Measurements from ENCODE around the gene GRAMD2B. TPM values are rescaled to one million over a fixed set of nuclear protein-coding genes. Genes with fewer than 3 reads are reported as not detected.

GRAMD2B gene
- 6.7 and 7.6 TPM in 2 replicates for total RNA-seq (2021)
- long read RNA-seq, transcript GRAMD2B-201 (14 exons, 3,175 nt), result major isoform, 22 of 39 reads
- long read RNA-seq, partial matches to known transcripts, result 2 of 39 reads
- long read RNA-seq, other reads (novel, unspliced or antisense), result 12 of 39 reads

DNA sequence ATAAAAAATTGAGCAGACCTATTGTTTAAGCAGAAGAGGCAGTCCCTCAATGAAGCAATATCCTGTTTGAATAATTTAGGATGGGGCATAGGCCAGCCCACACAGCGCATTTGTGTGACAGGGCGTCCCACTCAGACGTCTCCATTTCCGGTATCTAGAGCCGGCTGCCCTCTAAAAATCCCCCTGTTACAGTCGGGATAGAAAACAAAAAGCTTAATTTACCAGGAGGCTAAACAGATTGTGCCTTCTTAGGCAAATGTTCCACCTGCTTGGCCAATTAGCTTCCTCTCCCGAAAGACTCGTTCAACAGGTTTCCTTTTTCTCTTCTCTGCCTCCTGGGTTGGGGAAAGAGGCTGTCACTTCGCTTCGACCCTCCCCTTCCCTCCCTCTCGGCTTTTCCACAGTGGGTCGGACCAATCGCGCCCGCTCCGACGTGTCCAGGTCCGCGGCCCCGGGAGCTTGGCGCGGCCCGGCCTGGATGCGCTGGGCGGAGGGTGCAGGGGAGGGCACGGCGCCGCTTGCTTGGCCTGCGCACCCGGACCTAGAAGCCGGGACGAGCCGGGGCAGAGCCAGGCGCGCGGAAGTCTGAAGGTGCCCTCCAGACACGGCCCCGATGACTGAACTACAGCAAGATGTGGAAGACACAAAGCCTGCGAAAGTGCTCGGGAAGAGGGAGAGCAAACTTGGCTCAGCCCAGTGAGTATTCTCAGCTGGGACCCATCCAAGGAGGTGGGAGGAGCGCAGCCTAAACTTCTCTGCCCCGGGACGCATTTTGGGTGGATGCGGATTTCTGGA, at the start of gene GRAMD2B:
GRAMD2B (plus strand) TSS at position 416 of the 795 bp plus-strand sequence; CDS start at position 614, 198 bp downstream.
- H3K4me1 ChIP-seq (ENCODE audit: insufficient read depth, low read length), result no peaks in the 10 kb centered on the region; the same call in 1 of the 2 replicates
- no peak within 1 kb of the TSS for H3K4ac ChIP-seq (ENCODE audit: low read depth, low read length)
- peak; percentile 89 for DNase-seq
- Mint-ChIP-seq H3K36me3 (ENCODE audit: insufficient read depth in 1 of 3, low read depth in 3 of 3) (no peaks in the 10 kb centered on the region), H3K27me3 (ENCODE audit: low read depth) (no peaks in the 10 kb centered on the region), H3K4me1 (peaks cover 19 to 21% of the 10 kb centered on the region in 2 experiments), H3K4me3 (peak within 1 kb of the TSS; percentile 83 to 92), H3K9me3 (0 out of 5 replicates have a peak, but pooled peaks cover 0 to 2% of the 10 kb centered on the region in 2 experiments), H3K27ac (peak within 1 kb of the TSS; percentile 65 to 93 (median 92); a peak in 6 of 7 replicates)
- H4K8ac ChIP-seq (replicated peaks; ENCODE audit: insufficient read length, low read depth, low read length), result no peak within 1 kb of the TSS
- peak within 1 kb of the TSS; percentile 39 for H2BK12ac ChIP-seq (ENCODE audit: insufficient read length, low read depth, low read length)
- no peak within 1 kb of the TSS for H4K5ac ChIP-seq (ENCODE audit: insufficient read length, low read depth, low read length)
- TF ChIP-seq, protein P1, sequence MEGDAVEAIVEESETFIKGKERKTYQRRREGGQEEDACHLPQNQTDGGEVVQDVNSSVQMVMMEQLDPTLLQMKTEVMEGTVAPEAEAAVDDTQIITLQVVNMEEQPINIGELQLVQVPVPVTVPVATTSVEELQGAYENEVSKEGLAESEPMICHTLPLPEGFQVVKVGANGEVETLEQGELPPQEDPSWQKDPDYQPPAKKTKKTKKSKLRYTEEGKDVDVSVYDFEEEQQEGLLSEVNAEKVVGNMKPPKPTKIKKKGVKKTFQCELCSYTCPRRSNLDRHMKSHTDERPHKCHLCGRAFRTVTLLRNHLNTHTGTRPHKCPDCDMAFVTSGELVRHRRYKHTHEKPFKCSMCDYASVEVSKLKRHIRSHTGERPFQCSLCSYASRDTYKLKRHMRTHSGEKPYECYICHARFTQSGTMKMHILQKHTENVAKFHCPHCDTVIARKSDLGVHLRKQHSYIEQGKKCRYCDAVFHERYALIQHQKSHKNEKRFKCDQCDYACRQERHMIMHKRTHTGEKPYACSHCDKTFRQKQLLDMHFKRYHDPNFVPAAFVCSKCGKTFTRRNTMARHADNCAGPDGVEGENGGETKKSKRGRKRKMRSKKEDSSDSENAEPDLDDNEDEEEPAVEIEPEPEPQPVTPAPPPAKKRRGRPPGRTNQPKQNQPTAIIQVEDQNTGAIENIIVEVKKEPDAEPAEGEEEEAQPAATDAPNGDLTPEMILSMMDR (conservative IDR thresholded peaks at IDR 0.05), result no peak
- H3K18ac ChIP-seq (ENCODE audit: insufficient read length, low read depth, low read length), result peak within 1 kb of the TSS; percentile 90
- H3K4me2 ChIP-seq (ENCODE audit: insufficient read depth, insufficient read length, low read length), result peak within 1 kb of the TSS; percentile 94
- no peaks in the 10 kb centered on the region; the same call in 1 of the 2 replicates for H3K79me2 ChIP-seq (ENCODE audit: insufficient read depth, low read length)
- no peak within 1 kb of the TSS; the same call in 1 of the 2 replicates for H2BK15ac ChIP-seq (ENCODE audit: low read depth, low read length)
- peak within 1 kb of the TSS; percentile 91 for H2AFZ ChIP-seq (ENCODE audit: low read length)
- peak within 1 kb of the TSS; percentile 93 for H3K14ac ChIP-seq (ENCODE audit: insufficient read depth, low read length)
- no peak within 1 kb of the TSS for H4K91ac ChIP-seq (ENCODE audit: insufficient read length, low read depth, low read length)
- no peak within 1 kb of the TSS for H3T11ph ChIP-seq (ENCODE audit: low read length)
- peaks cover 9% of the 10 kb centered on the region for H3K23me2 ChIP-seq (ENCODE audit: insufficient read length, low read depth, low read length, poor library complexity, severe bottlenecking)
- H3K56ac ChIP-seq (ENCODE audit: insufficient read length, low read depth, low read length), result no peak within 1 kb of the TSS
- H2BK5ac ChIP-seq (ENCODE audit: insufficient read length, low read length), result no peak within 1 kb of the TSS
- H4K20me1 ChIP-seq (ENCODE audit: control insufficient read depth, insufficient read depth, insufficient read length), result no peaks in the 10 kb centered on the region
- peak within 1 kb of the TSS; percentile 95 for H3K9ac ChIP-seq (ENCODE audit: extremely low read depth, insufficient read length, low read length)
- H2AK5ac ChIP-seq (ENCODE audit: insufficient read length, low read length), result no peak within 1 kb of the TSS
- H3K79me1 ChIP-seq (ENCODE audit: insufficient read depth, low read depth, low read length, poor library complexity, severe bottlenecking), result peaks cover 3% of the 10 kb centered on the region
- H3K23ac ChIP-seq (ENCODE audit: insufficient read length, low read depth, low read length), result no peak within 1 kb of the TSS
- H3K9me3 ChIP-seq (ENCODE audit: control insufficient read depth, low read depth, low read length), result no peaks in the 10 kb centered on the region
- H2BK20ac ChIP-seq (ENCODE audit: low read depth, low read length, poor library complexity, severe bottlenecking), result no peak within 1 kb of the TSS
- H3K27ac ChIP-seq (ENCODE audit: insufficient read length, low read depth, low read length), result peak within 1 kb of the TSS; percentile 69
- H3K27me3 ChIP-seq (ENCODE audit: insufficient read depth, low read length), result no peaks in the 10 kb centered on the region
- no CpG with 5 or more reads among the region's 44 CpGs for WGBS (ENCODE audit: extremely low coverage, insufficient read length, low lambda C conversion rate)
- H2BK120ac ChIP-seq (ENCODE audit: low read depth, low read length, poor library complexity, severe bottlenecking), result no peak within 1 kb of the TSS
